SK-N-SH (cell line): ENCODE results near the gene MAP2K5. TPM values are rescaled to one million over a fixed set of nuclear protein-coding genes. Genes with fewer than 3 reads are reported as not detected.

Experiments used
- CTCF ChIA-PET: fragments of 300-600, 350-600 bp; formaldehyde crosslinking; extraction: SDS; loops from one replicate; lab custom pipeline; 2021; lab: Yijun Ruan, JAX
- POLR2A ChIA-PET: fragments of 350-600 bp; sonication (Branson Sonifier 250); formaldehyde crosslinking; extraction: SDS; loops from one replicate; lab custom pipeline; 2020; ENCODE audit warnings: antibody characterized with exemption, inconsistent platforms; lab: Yijun Ruan, JAX
- DNase-seq: peaks from one replicate; pipeline ENCODE4 v3.0.0; 2012
- H2AFZ ChIP-seq: fragments of 200-600 bp; sonication (generic); 2 replicates; pipeline ENCODE4 v1.8.1; 2016; ENCODE audit warnings: antibody characterized with exemption, mild to moderate bottlenecking, low read depth
- H3F3A ChIP-seq: fragments of 200-600 bp; sonication (generic); replicated peaks from 2 replicates; pipeline ENCODE3; 2016; ENCODE audit warnings: antibody characterized with exemption, mild to moderate bottlenecking; ENCODE audit not compliant: insufficient read depth
- H3K27ac ChIP-seq, 2 experiments: fragments of 200-500 bp in 1 of 2; fragments of 200-600 bp in 1 of 2; sonication (Bioruptor generic) in 1 of 2; sonication (generic), shearing (Covaris generic) in 1 of 2; 2 replicates each; pipeline versions ENCODE4 v1.5.1 to v1.6.1; 2014 to 2016; ENCODE audit warnings: low read depth in 2 of 2, inconsistent platforms in 1 of 2, low read length in 1 of 2, mild to moderate bottlenecking in 1 of 2, mixed read lengths in 1 of 2
- H3K27me3 ChIP-seq: fragments of 200-600 bp; sonication (generic), shearing (Covaris generic); 2 replicates; pipeline ENCODE4 v1.6.1; 2016; ENCODE audit warnings: mixed run types; ENCODE audit not compliant: insufficient read depth
- H3K36me3 ChIP-seq, 2 experiments: fragments of 200-500 bp in 1 of 2; fragments of 200-600 bp in 1 of 2; sonication (Bioruptor generic) in 1 of 2; sonication (generic) in 1 of 2; replicated peaks in 1 of 2; 2 replicates each; pipeline versions ENCODE3 to v1.5.1; 2014 to 2016; ENCODE audit warnings: low read length in 1 of 2, mild to moderate bottlenecking in 1 of 2; ENCODE audit not compliant: insufficient read depth in 2 of 2, control insufficient read depth in 1 of 2
- H3K4me1 ChIP-seq, 2 experiments: fragments of 200-500 bp in 1 of 2; fragments of 200-600 bp in 1 of 2; sonication (Bioruptor generic) in 1 of 2; sonication (generic), shearing (Covaris generic) in 1 of 2; 2 replicates each; pipeline versions ENCODE4 v1.5.1 to v1.6.1; 2014 to 2016; ENCODE audit warnings: low read depth in 1 of 2, low read length in 1 of 2, mixed run types in 1 of 2; ENCODE audit not compliant: insufficient read depth in 2 of 2, control insufficient read depth in 1 of 2
- H3K4me2 ChIP-seq: fragments of 200-600 bp; sonication (generic), shearing (Covaris generic); 2 replicates; pipeline ENCODE4 v1.6.1; 2017; ENCODE audit warnings: mixed run types
- H3K4me3 ChIP-seq, 2 experiments: fragments of 200-500 bp in 1 of 2; fragments of 200-600 bp in 1 of 2; sonication (Bioruptor generic) in 1 of 2; sonication (generic), shearing (Covaris generic) in 1 of 2; 2 replicates each; pipeline versions ENCODE4 v1.5.1 to v1.8.1; 2014 to 2016; ENCODE audit warnings: low read depth in 2 of 2, inconsistent platforms in 1 of 2, low read length in 1 of 2, mild to moderate bottlenecking in 1 of 2, mixed read lengths in 1 of 2, moderate library complexity in 1 of 2
- H3K79me2 ChIP-seq: fragments of 200-600 bp; sonication (generic); 2 replicates; pipeline ENCODE4 v1.8.1; 2017; ENCODE audit warnings: mild to moderate bottlenecking; ENCODE audit not compliant: insufficient read depth
- H3K9ac ChIP-seq: fragments of 200-600 bp; sonication (generic); 2 replicates; pipeline ENCODE4 v1.6.1; 2017; ENCODE audit warnings: mixed run types
- H3K9me2 ChIP-seq: fragments of 200-600 bp; sonication (generic); 2 replicates; pipeline ENCODE4 v1.6.1; 2017; ENCODE audit warnings: mixed run types
- H3K9me3 ChIP-seq: fragments of 200-600 bp; sonication (generic); 2 replicates; pipeline ENCODE4 v1.6.1; 2017; ENCODE audit warnings: mixed run types, mild to moderate bottlenecking, moderate library complexity
- H4K20me1 ChIP-seq: fragments of 200-600 bp; sonication (generic); 2 replicates; pipeline ENCODE4 v1.6.1; 2017; ENCODE audit warnings: mild to moderate bottlenecking, mixed run types; ENCODE audit not compliant: insufficient read depth
- CHD2 ChIP-seq: fragments of 150-350 bp; IDR thresholded peaks from 2 replicates; pipeline ENCODE4 v1.6.1; 2018; ENCODE audit warnings: low read length; ENCODE audit not compliant: partially characterized antibody
- EP300 ChIP-seq, 2 experiments: IDR thresholded peaks; 2 replicates each; pipeline versions ENCODE4 v1.4.0 to v1.6.1; 2012; ENCODE audit warnings: borderline replicate concordance in 1 of 2, low read depth in 1 of 2, low read length in 1 of 2
- EZH2phosphoT487 ChIP-seq: fragments of 200-600 bp; sonication (generic); IDR thresholded peaks from 2 replicates; pipeline ENCODE4 v1.6.1; 2017; ENCODE audit warnings: low read depth, mixed run types, mild to moderate bottlenecking, antibody characterized with exemption, moderate library complexity, borderline replicate concordance
- FOXM1 ChIP-seq: IDR thresholded peaks from 2 replicates; pipeline ENCODE4 v1.4.0; 2012; ENCODE audit warnings: low read depth, mild to moderate bottlenecking
- GABPA ChIP-seq: IDR thresholded peaks from 2 replicates; pipeline ENCODE4 v1.4.0; 2012; ENCODE audit warnings: low read depth, mild to moderate bottlenecking
- GATA2 ChIP-seq: sonication (generic); formaldehyde crosslinking; IDR thresholded peaks from 2 replicates; pipeline ENCODE4 v1.5.0; 2020; ENCODE audit warnings: mild to moderate bottlenecking, missing genetic modification reagents
- JUND ChIP-seq: IDR thresholded peaks from 2 replicates; pipeline ENCODE4 v1.4.0; 2012
- NFIC ChIP-seq: IDR thresholded peaks from 2 replicates; pipeline ENCODE4 v1.4.0; 2012; ENCODE audit warnings: borderline replicate concordance
- POLR2AphosphoS5 ChIP-seq: IDR thresholded peaks from 2 replicates; pipeline ENCODE4 v1.6.1; 2012; ENCODE audit warnings: low read depth, low read length
- RAD21 ChIP-seq: IDR thresholded peaks from 2 replicates; pipeline ENCODE4 v1.6.1; 2012; ENCODE audit warnings: mild to moderate bottlenecking, low read length
- RCOR1 ChIP-seq: fragments of 150-350 bp; IDR thresholded peaks from 2 replicates; pipeline ENCODE4 v1.6.1; 2017; ENCODE audit warnings: antibody characterized with exemption, low read length
- SIN3A ChIP-seq: IDR thresholded peaks from 2 replicates; pipeline ENCODE4 v1.6.1; 2012; ENCODE audit warnings: low read depth, mild to moderate bottlenecking, low read length, moderate library complexity, borderline replicate concordance
- TAF1 ChIP-seq: IDR thresholded peaks from 2 replicates; pipeline ENCODE4 v1.6.1; 2012; ENCODE audit warnings: low read depth, mild to moderate bottlenecking, low read length, moderate library complexity, borderline replicate concordance
- TEAD4 ChIP-seq: IDR thresholded peaks from 2 replicates; pipeline ENCODE4 v1.4.0; 2012; ENCODE audit warnings: mild to moderate bottlenecking, borderline replicate concordance; ENCODE audit not compliant: insufficient read depth
- WGBS: methylation state at CpG from one replicate; pipeline ENCODE4 v1.1.6; 2017; ENCODE audit warnings: low lambda C conversion rate; 5-methylcytosine and 5-hydroxymethylcytosine counted together
- polyA plus RNA-seq, 3 experiments: library from polyadenylated mRNA; depleted of rRNA; stranded (reverse); fragments of >200 nt; gene quantifications; 2 replicates each; pipeline ENCODE4 v1.2.3, GENCODE V29; 2012
- TF ChIP-seq, protein P1 (sequence below): IDR thresholded peaks from 2 replicates; pipeline ENCODE4 v1.4.0; 2012; ENCODE audit warnings: low read depth
- TF ChIP-seq, protein P2 (sequence below): IDR thresholded peaks from 2 replicates; pipeline ENCODE4 v1.6.1; 2012; ENCODE audit warnings: mild to moderate bottlenecking, low read depth, low read length, moderate library complexity
- TF ChIP-seq, protein P3 (sequence below): IDR thresholded peaks from 2 replicates; pipeline ENCODE4 v1.4.0; 2012; ENCODE audit warnings: low read depth, borderline replicate concordance
- TF ChIP-seq, protein P4 (sequence below): IDR thresholded peaks from 2 replicates; pipeline ENCODE4; 2012

The MAP2K5 gene
- polyA plus RNA-seq, 1 of the 3 experiments (the other 2 are of a cell fraction): 6.2 TPM

DNA sequence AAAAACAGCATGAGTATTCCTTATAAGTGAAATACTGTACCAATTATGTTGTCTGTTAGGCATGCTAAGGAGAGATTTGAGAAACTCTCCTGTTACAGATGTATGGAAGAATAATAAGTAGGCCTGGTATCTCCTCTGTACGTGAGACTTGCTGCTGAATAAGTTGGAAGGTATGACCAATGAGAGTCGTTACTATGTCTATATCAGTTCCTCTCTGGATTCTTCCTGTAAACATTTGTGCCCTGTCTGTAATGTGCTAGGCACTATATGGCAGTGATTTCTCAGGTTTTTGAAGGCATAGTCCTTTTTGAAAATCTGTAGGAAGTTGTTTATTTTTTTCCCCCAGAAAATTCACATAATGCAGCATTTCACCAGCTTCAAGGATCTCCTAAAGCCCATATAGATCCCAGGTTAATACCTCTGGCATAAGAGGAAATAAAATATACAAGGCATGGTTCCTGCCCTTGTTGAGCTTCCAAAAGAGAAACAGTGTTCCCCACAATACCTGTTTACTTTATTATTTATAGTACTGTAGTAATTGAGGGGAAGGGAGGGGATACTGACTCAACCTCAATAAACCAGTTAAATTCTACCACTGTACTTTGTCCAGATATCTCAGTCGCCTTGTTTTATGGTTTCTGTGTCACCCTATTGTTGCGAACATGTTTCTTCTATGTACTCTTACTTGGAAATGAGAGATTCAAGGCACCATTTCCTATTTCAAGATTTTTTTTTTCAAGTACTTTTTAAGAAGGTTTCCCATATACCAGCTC lies 28.6 kb downstream of the MAP2K5 start:
- H3K9me2 ChIP-seq: no peaks in the 10 kb centered on the region
- no peak overlapping the region for H3K27ac ChIP-seq
- CTCF ChIA-PET: interaction anchor here (1.7 kb wide), 1 partner anchor 14 kb away, joined by 3 read pairs; no protein-coding TSS in a partner anchor
- no peaks in the 10 kb centered on the region for H3F3A ChIP-seq
- H3K4me3 ChIP-seq: no peak overlapping the region
- no peaks in the 10 kb centered on the region for H3K9me3 ChIP-seq
- peaks cover 0 to 8% of the 10 kb centered on the region in 2 experiments for H3K36me3 ChIP-seq
- no peak for TF ChIP-seq GABPA
- no peak for TF ChIP-seq GATA2 (CRISPR knock-in tag)
- TF ChIP-seq, protein P1, sequence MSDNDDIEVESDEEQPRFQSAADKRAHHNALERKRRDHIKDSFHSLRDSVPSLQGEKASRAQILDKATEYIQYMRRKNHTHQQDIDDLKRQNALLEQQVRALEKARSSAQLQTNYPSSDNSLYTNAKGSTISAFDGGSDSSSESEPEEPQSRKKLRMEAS: no peak
- no peak for TF ChIP-seq CHD2
- TF ChIP-seq EZH2phosphoT487: no peak
- TF ChIP-seq, protein P2, sequence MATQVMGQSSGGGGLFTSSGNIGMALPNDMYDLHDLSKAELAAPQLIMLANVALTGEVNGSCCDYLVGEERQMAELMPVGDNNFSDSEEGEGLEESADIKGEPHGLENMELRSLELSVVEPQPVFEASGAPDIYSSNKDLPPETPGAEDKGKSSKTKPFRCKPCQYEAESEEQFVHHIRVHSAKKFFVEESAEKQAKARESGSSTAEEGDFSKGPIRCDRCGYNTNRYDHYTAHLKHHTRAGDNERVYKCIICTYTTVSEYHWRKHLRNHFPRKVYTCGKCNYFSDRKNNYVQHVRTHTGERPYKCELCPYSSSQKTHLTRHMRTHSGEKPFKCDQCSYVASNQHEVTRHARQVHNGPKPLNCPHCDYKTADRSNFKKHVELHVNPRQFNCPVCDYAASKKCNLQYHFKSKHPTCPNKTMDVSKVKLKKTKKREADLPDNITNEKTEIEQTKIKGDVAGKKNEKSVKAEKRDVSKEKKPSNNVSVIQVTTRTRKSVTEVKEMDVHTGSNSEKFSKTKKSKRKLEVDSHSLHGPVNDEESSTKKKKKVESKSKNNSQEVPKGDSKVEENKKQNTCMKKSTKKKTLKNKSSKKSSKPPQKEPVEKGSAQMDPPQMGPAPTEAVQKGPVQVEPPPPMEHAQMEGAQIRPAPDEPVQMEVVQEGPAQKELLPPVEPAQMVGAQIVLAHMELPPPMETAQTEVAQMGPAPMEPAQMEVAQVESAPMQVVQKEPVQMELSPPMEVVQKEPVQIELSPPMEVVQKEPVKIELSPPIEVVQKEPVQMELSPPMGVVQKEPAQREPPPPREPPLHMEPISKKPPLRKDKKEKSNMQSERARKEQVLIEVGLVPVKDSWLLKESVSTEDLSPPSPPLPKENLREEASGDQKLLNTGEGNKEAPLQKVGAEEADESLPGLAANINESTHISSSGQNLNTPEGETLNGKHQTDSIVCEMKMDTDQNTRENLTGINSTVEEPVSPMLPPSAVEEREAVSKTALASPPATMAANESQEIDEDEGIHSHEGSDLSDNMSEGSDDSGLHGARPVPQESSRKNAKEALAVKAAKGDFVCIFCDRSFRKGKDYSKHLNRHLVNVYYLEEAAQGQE: no peak
- TF ChIP-seq NFIC: no peak
- TF ChIP-seq FOXM1: no peak
- TF ChIP-seq TAF1: no peak
- TF ChIP-seq SIN3A: no peak
- TF ChIP-seq POLR2AphosphoS5: no peak
- no peak for TF ChIP-seq RAD21
- TF ChIP-seq, protein P3, sequence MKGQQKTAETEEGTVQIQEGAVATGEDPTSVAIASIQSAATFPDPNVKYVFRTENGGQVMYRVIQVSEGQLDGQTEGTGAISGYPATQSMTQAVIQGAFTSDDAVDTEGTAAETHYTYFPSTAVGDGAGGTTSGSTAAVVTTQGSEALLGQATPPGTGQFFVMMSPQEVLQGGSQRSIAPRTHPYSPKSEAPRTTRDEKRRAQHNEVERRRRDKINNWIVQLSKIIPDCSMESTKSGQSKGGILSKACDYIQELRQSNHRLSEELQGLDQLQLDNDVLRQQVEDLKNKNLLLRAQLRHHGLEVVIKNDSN: no peak
- TF ChIP-seq EP300 (IDR thresholded peaks at IDR 0.05; ENCODE audit: borderline replicate concordance in 1 of 2, low read depth in 1 of 2, low read length in 1 of 2): no peak
- no peak for TF ChIP-seq RCOR1
- no peak for TF ChIP-seq TEAD4
- TF ChIP-seq, protein P4, sequence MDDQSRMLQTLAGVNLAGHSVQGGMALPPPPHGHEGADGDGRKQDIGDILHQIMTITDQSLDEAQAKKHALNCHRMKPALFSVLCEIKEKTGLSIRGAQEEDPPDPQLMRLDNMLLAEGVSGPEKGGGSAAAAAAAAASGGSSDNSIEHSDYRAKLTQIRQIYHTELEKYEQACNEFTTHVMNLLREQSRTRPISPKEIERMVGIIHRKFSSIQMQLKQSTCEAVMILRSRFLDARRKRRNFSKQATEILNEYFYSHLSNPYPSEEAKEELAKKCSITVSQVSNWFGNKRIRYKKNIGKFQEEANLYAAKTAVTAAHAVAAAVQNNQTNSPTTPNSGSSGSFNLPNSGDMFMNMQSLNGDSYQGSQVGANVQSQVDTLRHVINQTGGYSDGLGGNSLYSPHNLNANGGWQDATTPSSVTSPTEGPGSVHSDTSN: no peak
- no peak for TF ChIP-seq JUND
- no peaks in the 10 kb centered on the region for H3K79me2 ChIP-seq
- no peak overlapping the region for H2AFZ ChIP-seq
- POLR2A ChIA-PET: no interaction called here
- no peak overlapping the region for H3K9ac ChIP-seq
- DNase-seq: no peak
- H4K20me1 ChIP-seq: no peaks in the 10 kb centered on the region
- 91% methylated on average over 4 of the region's 4 CpGs for WGBS
- H3K4me2 ChIP-seq: no peak overlapping the region
- no peaks in the 10 kb centered on the region; a peak in 2 of 4 replicates for H3K4me1 ChIP-seq
- no peaks in the 10 kb centered on the region for H3K27me3 ChIP-seq
